ENCODE measurements around the gene MEOX2.

DNA sequence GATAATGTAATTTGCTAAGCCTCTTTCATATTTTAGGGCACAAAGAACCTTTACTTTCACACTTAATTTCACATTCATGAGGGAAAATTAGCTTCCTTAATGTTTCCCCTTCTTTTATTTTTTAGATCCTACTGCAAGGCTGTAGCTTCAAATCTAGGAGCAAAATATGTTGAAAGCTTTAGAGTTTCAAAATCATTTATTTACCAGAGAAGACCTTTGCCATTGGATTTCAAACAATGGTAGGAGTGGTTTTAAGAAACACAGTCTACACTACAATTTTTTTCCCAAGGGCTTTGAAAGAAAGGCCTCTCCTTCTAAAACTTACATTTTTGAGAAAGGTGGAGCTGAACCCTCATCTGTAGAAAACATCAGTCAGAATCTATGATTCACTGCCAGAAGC is 43.3 kb upstream of the MEOX2 start:
- no peak for TF ChIP-seq EP300 (IDR thresholded peaks at IDR 0.05)
- no peak for TF ChIP-seq POLR2AphosphoS5 (IDR thresholded peaks at IDR 0.05)
